K562 (cell line): ENCODE measurements around the gene CYLD. TPM values are rescaled to one million over a fixed set of nuclear protein-coding genes. Genes with fewer than 3 reads are reported as not detected.

Experiments used
- ATAC-seq: fragments of 200-7000 bp; cut with Tn5 transposase; 3 replicates; pipeline ENCODE4 v1.9.1; 2020; ENCODE audit warnings: moderate library complexity
- BruUV-seq: library from RNA; stranded (reverse); fragments of 400-500 nt; replicated peaks from 2 replicates; lab custom pipeline; 2021; lab: Mats Ljungman, UMichigan
- CTCF ChIA-PET: fragments of 300-600 bp; formaldehyde crosslinking; extraction: SDS; loops from one replicate; lab custom pipeline; 2021; ENCODE audit warnings: low intra/inter-chr PET ratio; lab: Yijun Ruan, JAX
- POLR2A ChIA-PET: fragments of 300-600, 350-650 bp; sonication (Branson Sonifier 250); formaldehyde crosslinking; extraction: SDS; loops from one replicate; lab custom pipeline; 2021; ENCODE audit warnings: antibody characterized with exemption, inconsistent platforms; lab: Yijun Ruan, JAX
- DNase-seq, 4 experiments: peaks; one replicate each; pipeline versions ENCODE4 v3.0.0 to v3.0.0-alpha.2; 2011 to 2018; ENCODE audit warnings: low spot score in 3 of 4, mixed read lengths in 3 of 4; ENCODE audit errors: extremely low read depth in 1 of 4
- FAIRE-seq: peaks from 2 replicates; lab custom pipeline; 2011; peaks lifted over from hg19 to GRCh38; lab: Jason Lieb, UNC
- H2AFZ ChIP-seq: 2 replicates; pipeline ENCODE4 v1.6.0; 2011; ENCODE audit warnings: low read depth, low read length, control low read depth, inconsistent platforms
- H3K27ac ChIP-seq: fragments of 200-600 bp; 3 replicates; pipeline ENCODE4 v1.8.0; 2011; ENCODE audit warnings: low read depth, mild to moderate bottlenecking, control low read depth, inconsistent platforms, low read length, moderate library complexity, mixed read lengths; ENCODE audit errors: extremely low read depth
- H3K27me3 ChIP-seq, 2 experiments: fragments of 300-600 bp in 1 of 2; 2 replicates in 1 of 2; 3 replicates in 1 of 2; pipeline versions ENCODE4 v1.6.0 to v1.8.0; 2011; ENCODE audit warnings: inconsistent platforms in 2 of 2, low read length in 2 of 2, mild to moderate bottlenecking in 1 of 2, mixed read lengths in 1 of 2, moderate library complexity in 1 of 2; ENCODE audit not compliant: control insufficient read depth in 2 of 2, insufficient read depth in 2 of 2
- H3K36me3 ChIP-seq: fragments of 300-600 bp; 3 replicates; pipeline ENCODE4 v1.8.0; 2011; ENCODE audit warnings: mild to moderate bottlenecking, low read length, inconsistent platforms; ENCODE audit not compliant: control insufficient read depth, insufficient read depth
- H3K4me1 ChIP-seq, 2 experiments: fragments of 200-600 bp in 1 of 2; replicated peaks in 1 of 2; 2 replicates in 1 of 2; 3 replicates in 1 of 2; pipeline versions ENCODE4 v1.5.1 to v1.8.0; 2011; ENCODE audit warnings: inconsistent platforms in 2 of 2, low read length in 2 of 2, mild to moderate bottlenecking in 1 of 2, mixed read lengths in 1 of 2, moderate library complexity in 1 of 2; ENCODE audit not compliant: control insufficient read depth in 2 of 2, insufficient read depth in 2 of 2
- H3K4me2 ChIP-seq: 2 replicates; pipeline ENCODE4 v1.6.1; 2011; ENCODE audit warnings: low read length, control low read depth, inconsistent platforms, mixed read lengths; ENCODE audit not compliant: insufficient read depth
- H3K4me3 ChIP-seq: fragments of 200-600 bp; sonication (generic), shearing (Covaris generic); 2 replicates; pipeline ENCODE4 v1.5.1; 2016; ENCODE audit warnings: control low read depth, inconsistent platforms
- H3K79me2 ChIP-seq: fragments of 200-600 bp; 3 replicates; pipeline ENCODE4 v1.8.0; 2011; ENCODE audit warnings: low read length, inconsistent platforms; ENCODE audit not compliant: control insufficient read depth, insufficient read depth
- H3K9ac ChIP-seq, 2 experiments: 2 replicates each; pipeline versions ENCODE4 v1.6.0 to v1.6.1; 2011; ENCODE audit warnings: low read depth in 2 of 2, low read length in 2 of 2, control low read depth in 1 of 2, inconsistent platforms in 1 of 2, mild to moderate bottlenecking in 1 of 2, mixed read lengths in 1 of 2; ENCODE audit not compliant: insufficient read depth in 1 of 2
- H3K9me1 ChIP-seq: one replicate; pipeline ENCODE4 v1.6.0; 2011; ENCODE audit warnings: inconsistent platforms, mild to moderate bottlenecking, low read length, moderate library complexity; ENCODE audit not compliant: control insufficient read depth, insufficient read depth
- H3K9me3 ChIP-seq: replicated peaks from 2 replicates; pipeline ENCODE4 v1.5.1; 2011; ENCODE audit warnings: low read depth, low read length, inconsistent platforms; ENCODE audit not compliant: control insufficient read depth, insufficient read depth
- H4K20me1 ChIP-seq: replicated peaks from 2 replicates; pipeline ENCODE4 v1.6.1; 2011; ENCODE audit warnings: low read length, inconsistent platforms, mixed read lengths; ENCODE audit not compliant: control insufficient read depth, insufficient read depth
- BACH1 ChIP-seq: fragments of 200-800 bp; sonication (Bioruptor generic); IDR thresholded peaks from 2 replicates; pipeline ENCODE4 v1.6.1; 2016; ENCODE audit warnings: missing genetic modification characterization, missing compliant biosample characterization
- DIDO1 ChIP-seq: fragments of 450-650 bp; IDR thresholded peaks from 2 replicates; pipeline ENCODE4 v1.6.1; 2016; ENCODE audit warnings: low read depth, missing biosample characterization, missing genetic modification characterization
- GATAD2A ChIP-seq: fragments of 450-650 bp; IDR thresholded peaks from 2 replicates; pipeline ENCODE4 v1.6.1; 2017
- GMEB1 ChIP-seq: fragments of 250-450 bp; sonication (Bioruptor Pico); IDR thresholded peaks from 2 replicates; pipeline ENCODE4 v1.4.0; 2020; ENCODE audit warnings: mild to moderate bottlenecking
- KDM2B ChIP-seq: fragments of 250-450 bp; sonication (Bioruptor Pico); IDR thresholded peaks from 2 replicates; pipeline ENCODE4 v1.8.0; 2021; ENCODE audit warnings: mild to moderate bottlenecking, moderate library complexity
- MEF2A ChIP-seq: IDR thresholded peaks from 2 replicates; pipeline ENCODE4 v1.6.1; 2011; ENCODE audit warnings: low read depth, mild to moderate bottlenecking, low read length, moderate library complexity; ENCODE audit not compliant: control insufficient read depth
- MEF2D ChIP-seq: conservative IDR thresholded peaks from 2 replicates; pipeline ENCODE4 v1.6.1; 2016; ENCODE audit warnings: low read depth, missing genetic modification characterization, missing compliant biosample characterization
- RBFOX2 ChIP-seq: fragments of 200-400 bp; formaldehyde crosslinking; IDR thresholded peaks from 2 replicates; pipeline ENCODE4 v1.6.1; 2017; ENCODE audit warnings: low read depth, mild to moderate bottlenecking, low read length, moderate library complexity
- RERE ChIP-seq: sonication (generic); formaldehyde crosslinking; IDR thresholded peaks from 2 replicates; pipeline ENCODE4 v1.8.0; 2023; ENCODE audit warnings: missing genetic modification reagents, mild to moderate bottlenecking, borderline replicate concordance
- SRSF1 ChIP-seq: fragments of 200-400 bp; formaldehyde crosslinking; IDR thresholded peaks from 2 replicates; pipeline ENCODE4 v1.6.1; 2017; ENCODE audit warnings: mild to moderate bottlenecking, low read depth, low read length, moderate library complexity
- TARDBP ChIP-seq: fragments of 450-650 bp; IDR thresholded peaks from 2 replicates; pipeline ENCODE4 v1.6.1; 2016
- ZNF444 ChIP-seq: fragments of 250-450 bp; sonication (Bioruptor Pico); IDR thresholded peaks from 2 replicates; pipeline ENCODE4 v1.4.0; 2020; ENCODE audit warnings: mild to moderate bottlenecking, moderate library complexity
- ZNF507 ChIP-seq: conservative IDR thresholded peaks from 2 replicates; pipeline ENCODE4 v1.6.1; 2017; ENCODE audit warnings: missing genetic modification characterization, missing compliant biosample characterization
- ZNF586 ChIP-seq: fragments of 450-650 bp; formaldehyde crosslinking; conservative IDR thresholded peaks from 2 replicates; pipeline ENCODE4 v1.4.0; 2020; ENCODE audit warnings: mild to moderate bottlenecking, moderate library complexity
- WGBS: fragments of 100-300 bp; shearing (Covaris generic); methylation state at CpG from one replicate; pipeline ENCODE4 v1.1.6; 2016; ENCODE audit warnings: low coverage, mixed read lengths; ENCODE audit not compliant: insufficient coverage; ENCODE audit errors: missing lambda C conversion rate; 5-methylcytosine and 5-hydroxymethylcytosine counted together
- in situ Hi-C: fragments of 300-500 bp; cut with MboI; formaldehyde crosslinking; loops from 4 replicates; pipeline ENCODE4 v1.15.0; 2018; ENCODE audit warnings: inconsistent platforms, mixed read lengths
- intact Hi-C: fragments of 100-400 bp; cut with micrococcal nuclease; formaldehyde crosslinking; loops from 2 replicates; pipeline ENCODE4 v1.14.2; 2022
- polyA plus RNA-seq, 8 experiments: library from polyadenylated mRNA; depleted of rRNA in 4 of 8; stranded (reverse) in 5 of 8; unstranded in 3 of 8; fragments of >200 nt; fragmentation: Nextera tagmentation in 2 of 8; fragmentation: Illumina TruSeq in 1 of 8; extraction: Ambion mirVana in 2 of 8; extraction: Trizol in 1 of 8; gene quantifications; 2 replicates each; pipeline versions ENCODE4 v1.2.1 to v1.2.3, GENCODE V29; 2011 to 2014; ENCODE audit warnings: inconsistent platforms in 1 of 8, missing spikeins in 1 of 8
- total RNA-seq, 7 experiments: library from RNA; depleted of rRNA in 6 of 7; stranded (reverse); fragments of >200 nt in 6 of 7; fragmentation: Illumina TruSeq in 2 of 7; extraction: Trizol in 2 of 7; gene quantifications; 2 replicates each; pipeline versions ENCODE4 v1.2.1 to v1.2.3, GENCODE V29; 2011 to 2021; ENCODE audit warnings: low replicate concordance in 1 of 7

Gene CYLD
- total and polyA plus RNA-seq, 9 of the 15 experiments (the other 6 are each of a cell fraction or from before 2014, with no cell fraction given) = 3.4 to 7.4 (median 5.3) TPM

GRCh38 chr16:50848755-50849514 lies 107.0 kb downstream of the CYLD start:
- WGBS = 0% methylated on average over 7 of the region's 7 CpGs
- Histone ChIP-seq H2AFZ (no peak overlapping the region), H3K36me3 (no peaks in the 10 kb centered on the region), H4K20me1 (no peaks in the 10 kb centered on the region), H3K4me2 (no peak overlapping the region), H3K27me3 (peaks cover 0 to 8% of the 10 kb centered on the region in 2 experiments; a peak in 2 of 5 replicates), H3K9ac (no peak overlapping the region), H3K4me1 (no peaks in the 10 kb centered on the region), H3K79me2 (no peaks in the 10 kb centered on the region), H3K4me3 (no peak overlapping the region), H3K9me3 (no peaks in the 10 kb centered on the region), H3K27ac (no peak overlapping the region), H3K9me1 (no peaks in the 10 kb centered on the region)
- no peak for TF ChIP-seq BACH1
- no peak for TF ChIP-seq MEF2D (tag)
- no peak for TF ChIP-seq ZNF507 (tag)
- TF ChIP-seq GATAD2A = no peak
- no peak for TF ChIP-seq MEF2A
- no peak for TF ChIP-seq ZNF586 (CRISPR knock-in tag)
- TF ChIP-seq KDM2B (CRISPR knock-in tag) = no peak
- no peak for TF ChIP-seq RBFOX2
- no peak for TF ChIP-seq RERE (CRISPR knock-in tag)
- TF ChIP-seq ZNF444 (CRISPR knock-in tag) = no peak
- no peak for TF ChIP-seq SRSF1
- TF ChIP-seq GMEB1 (CRISPR knock-in tag) = no peak
- no peak for TF ChIP-seq TARDBP
- TF ChIP-seq DIDO1 (tag) = no peak
- no peak for DNase-seq
- ATAC-seq = no peak; the same call in 1 of the 3 replicates
- in situ Hi-C loops (no loop called here), intact Hi-C loops (no loop called here)
- FAIRE-seq = no peak
- ChIA-PET CTCF (no interaction called here), POLR2A (no interaction called here)
- BruUV-seq = no TSS peak
